Esophagus muscularis mucosa (tissue), 4 donors: Measurements from ENCODE around the gene CHRDL2. TPM values are rescaled to one million over a fixed set of nuclear protein-coding genes. Genes with fewer than 3 reads are reported as not detected.

Source experiments
- DNase-seq: peaks from one replicate; pipeline ENCODE4 v3.0.0-alpha.2; 2017; ENCODE audit errors: extremely low spot score
- H3K27ac ChIP-seq, 4 donors: fragments of 200-600 bp; sonication (generic); replicated peaks in 1 of 4; 1 replicate in 3 of 4; 2 replicates in 1 of 4; pipeline ENCODE4 v1.5.1; 2016 to 2019; ENCODE audit warnings: mild to moderate bottlenecking in 1 of 4
- H3K27me3 ChIP-seq, 4 donors: fragments of 200-600 bp; sonication (generic); one replicate each; pipeline versions ENCODE4 v1.5.1 to v1.6.0; 2016 to 2019
- H3K36me3 ChIP-seq, 4 donors: fragments of 200-600 bp; sonication (generic); one replicate each; pipeline ENCODE4 v1.5.1; 2016 to 2019
- H3K4me1 ChIP-seq, 4 donors: fragments of 200-600 bp; sonication (generic); one replicate each; pipeline ENCODE4 v1.5.1; 2016 to 2019
- H3K4me3 ChIP-seq, 4 donors: fragments of 200-600 bp; sonication (generic); 1 replicate in 2 of 4; 2 replicates in 2 of 4; pipeline ENCODE4 v1.5.1; 2016 to 2019; ENCODE audit warnings: mild to moderate bottlenecking in 4 of 4, moderate library complexity in 1 of 4
- H3K9me3 ChIP-seq, 4 donors: fragments of 200-600 bp; sonication (generic); 1 replicate in 3 of 4; 2 replicates in 1 of 4; pipeline ENCODE4 v1.5.1; 2016 to 2019
- EP300 ChIP-seq: sonication (generic); formaldehyde crosslinking; IDR thresholded peaks from one replicate; pipeline ENCODE4 v1.6.1; 2017; ENCODE audit warnings: antibody characterized with exemption
- POLR2A ChIP-seq: fragments of 450-650 bp; IDR thresholded peaks from one replicate; pipeline ENCODE4 v1.6.1; 2017; ENCODE audit warnings: antibody characterized with exemption, moderate library complexity, mild to moderate bottlenecking, low read depth
- POLR2AphosphoS5 ChIP-seq, 2 donors: sonication (generic); formaldehyde crosslinking; IDR thresholded peaks; one replicate each; pipeline ENCODE4 v1.6.1; 2017; ENCODE audit warnings: antibody characterized with exemption in 2 of 2
- WGBS: methylation state at CpG from one replicate; pipeline ENCODE4 v1.1.5; 2018; 5-methylcytosine and 5-hydroxymethylcytosine counted together
- intact Hi-C: fragments of 100-400 bp; cut with DNase I; formaldehyde crosslinking; loops from one replicate; pipeline ENCODE4 v1.15.1; 2023
- total RNA-seq, 4 donors: library from RNA; depleted of rRNA; stranded (reverse); fragments of >200 nt; gene quantifications; one replicate each; pipeline versions ENCODE4 v1.1.0 to v1.2.1, GENCODE V29; 2016
- TF ChIP-seq, protein P1 (sequence below), 3 experiments: fragments of 200-600 bp in 2 of 3; fragments of 450-650 bp in 1 of 3; sonication (generic) in 2 of 3; IDR thresholded peaks; one replicate each; pipeline ENCODE4 v1.5.1; 2017 to 2019; ENCODE audit warnings: antibody characterized with exemption in 3 of 3, mild to moderate bottlenecking in 2 of 3, moderate library complexity in 1 of 3

Gene CHRDL2
- total RNA-seq, 4 donors from 2014 or later: 0.40 to 0.50 TPM; not detected in 2

- Histone ChIP-seq H3K4me3 (no peak overlapping the region), H3K27ac (no peak overlapping the region), H3K36me3 (no peaks in the 10 kb centered on the region), H3K4me1 (peaks cover 0 to 8% (median 6%) of the 10 kb centered on the region in 4 donors), H3K9me3 (no peaks in the 10 kb centered on the region), H3K27me3 (no peaks in the 10 kb centered on the region)
- intact Hi-C loops: loop anchor here (2.0 kb wide), 1 partner anchor 24 kb away; no protein-coding TSS in a partner anchor
- 95% methylated on average over 4 of the region's 13 CpGs for WGBS
- no peak for DNase-seq
- TF ChIP-seq POLR2AphosphoS5 (IDR thresholded peaks at IDR 0.05) (no peak), EP300 (no peak), POLR2A (no peak)
- TF ChIP-seq, protein P1, sequence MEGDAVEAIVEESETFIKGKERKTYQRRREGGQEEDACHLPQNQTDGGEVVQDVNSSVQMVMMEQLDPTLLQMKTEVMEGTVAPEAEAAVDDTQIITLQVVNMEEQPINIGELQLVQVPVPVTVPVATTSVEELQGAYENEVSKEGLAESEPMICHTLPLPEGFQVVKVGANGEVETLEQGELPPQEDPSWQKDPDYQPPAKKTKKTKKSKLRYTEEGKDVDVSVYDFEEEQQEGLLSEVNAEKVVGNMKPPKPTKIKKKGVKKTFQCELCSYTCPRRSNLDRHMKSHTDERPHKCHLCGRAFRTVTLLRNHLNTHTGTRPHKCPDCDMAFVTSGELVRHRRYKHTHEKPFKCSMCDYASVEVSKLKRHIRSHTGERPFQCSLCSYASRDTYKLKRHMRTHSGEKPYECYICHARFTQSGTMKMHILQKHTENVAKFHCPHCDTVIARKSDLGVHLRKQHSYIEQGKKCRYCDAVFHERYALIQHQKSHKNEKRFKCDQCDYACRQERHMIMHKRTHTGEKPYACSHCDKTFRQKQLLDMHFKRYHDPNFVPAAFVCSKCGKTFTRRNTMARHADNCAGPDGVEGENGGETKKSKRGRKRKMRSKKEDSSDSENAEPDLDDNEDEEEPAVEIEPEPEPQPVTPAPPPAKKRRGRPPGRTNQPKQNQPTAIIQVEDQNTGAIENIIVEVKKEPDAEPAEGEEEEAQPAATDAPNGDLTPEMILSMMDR (IDR thresholded peaks at IDR 0.05): no peak
These were observed 28.0 kb downstream of the CHRDL2 start for GRCh38 chr11:74703211-74703610.

DNA sequence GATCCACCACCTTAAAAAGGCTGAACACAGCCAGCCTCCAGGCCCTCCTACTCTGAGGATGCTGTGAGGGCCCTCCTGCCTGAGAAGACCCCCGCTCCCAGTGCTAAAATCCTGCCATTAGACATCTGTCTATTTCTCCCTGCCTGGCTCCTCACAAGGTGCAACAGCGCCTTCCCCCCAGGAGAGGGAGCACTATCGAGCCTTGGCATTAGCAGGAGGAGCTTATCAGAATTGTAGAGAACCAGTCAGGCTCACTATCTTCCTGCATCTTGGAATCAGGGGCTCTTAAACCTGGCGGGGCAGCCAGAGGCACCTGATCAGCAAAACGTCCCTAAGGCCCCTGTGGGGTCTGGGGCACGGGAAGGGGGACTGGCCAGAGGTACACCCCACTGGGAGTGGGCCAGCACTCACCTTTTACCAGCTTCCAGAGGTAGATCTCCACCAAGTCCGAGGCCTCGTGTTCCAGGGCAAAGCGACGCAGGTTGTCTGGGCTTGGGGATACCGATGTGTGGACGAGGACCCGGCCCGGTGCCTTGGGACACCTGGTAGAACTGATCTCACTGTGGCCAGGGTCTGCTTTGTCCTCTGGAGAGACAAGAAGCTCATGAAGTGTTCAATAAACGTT, 28.7 kb downstream of the CHRDL2 start:
- Histone ChIP-seq H3K4me3 (no peak overlapping the region), H3K9me3 (no peaks in the 10 kb centered on the region), H3K36me3 (no peaks in the 10 kb centered on the region), H3K27ac (no peak overlapping the region), H3K27me3 (no peaks in the 10 kb centered on the region), H3K4me1 (peaks cover 3 to 13% (median 11%) of the 10 kb centered on the region in 4 donors)
- intact Hi-C loops: loop anchor here (2.0 kb wide), 1 partner anchor 24 kb away; no protein-coding TSS in a partner anchor
- DNase-seq: no peak
- WGBS: 73% methylated on average over 9 of the region's 15 CpGs
- TF ChIP-seq POLR2AphosphoS5 (IDR thresholded peaks at IDR 0.05) (peak in 1 of 2 donors; percentile 50), POLR2A (no peak)
- TF ChIP-seq, protein P1 (IDR thresholded peaks at IDR 0.05): peak; percentile 83 to 94 (median 92)

- H3K4me1 ChIP-seq: peaks cover 11 to 25% (median 23%) of the 10 kb centered on the region in 4 donors
- no peaks in the 10 kb centered on the region for H3K36me3 ChIP-seq
- no peaks in the 10 kb centered on the region for H3K27me3 ChIP-seq
- no peak overlapping the region for H3K4me3 ChIP-seq
- no peaks in the 10 kb centered on the region for H3K9me3 ChIP-seq
- DNase-seq: no peak
- no peak for TF ChIP-seq POLR2AphosphoS5 (IDR thresholded peaks at IDR 0.05)
- TF ChIP-seq, protein P1 (IDR thresholded peaks at IDR 0.05): peak in 1 of 3 experiments; percentile 4
- intact Hi-C loops: no loop called here
- 64% methylated on average over 8 of the region's 8 CpGs for WGBS
- H3K27ac ChIP-seq: no peak overlapping the region
These were observed 29.9 kb downstream of the CHRDL2 start for GRCh38 chr11:74701351-74701750.

GRCh38 chr11:74699615-74700396, 31.4 kb downstream of the CHRDL2 start:
- no peak for DNase-seq
- WGBS: 88% methylated on average over 8 of the region's 9 CpGs
- no peaks in the 10 kb centered on the region for H3K9me3 ChIP-seq
- H3K27ac ChIP-seq: peak overlapping the region in 1 of 4 donors; percentile 4
- H3K4me3 ChIP-seq: no peak overlapping the region
- TF ChIP-seq EP300: no peak
- TF ChIP-seq POLR2AphosphoS5 (IDR thresholded peaks at IDR 0.05): no peak
- no peak for TF ChIP-seq POLR2A
- TF ChIP-seq, protein P1 (IDR thresholded peaks at IDR 0.05): no peak
- H3K27me3 ChIP-seq: no peaks in the 10 kb centered on the region
- intact Hi-C loops: loop anchor here (5.0 kb wide), 1 partner anchor 63 kb away; no protein-coding TSS in a partner anchor
- no peaks in the 10 kb centered on the region for H3K36me3 ChIP-seq
- peaks cover 17 to 40% (median 34%) of the 10 kb centered on the region in 4 donors for H3K4me1 ChIP-seq
